ENCODE results near the gene FTL. TPM values are rescaled to one million over a fixed set of nuclear protein-coding genes. Genes with fewer than 3 reads are reported as not detected.

Gene FTL
- total and polyA plus RNA-seq, 4 experiments from 2014 or later, result 1,304 to 4,474 (median 2,454) TPM

GRCh38 chr19:48953990-48954594, 11.0 kb upstream of the FTL start:
- H3K9me3 Mint-ChIP-seq, result no peaks in the 10 kb centered on the region
- intact Hi-C loops (cut with micrococcal nuclease), result loop anchor here (1.0 kb wide), 2 partner anchors 11 to 21 kb away; partner anchors contain the start of genes DHDH and FTL
- H3K4me3 ChIP-seq (ENCODE audit: low read length in 2 of 2), result peak overlapping the region in 1 of 2 donors; percentile 87
- H3K27ac ChIP-seq (ENCODE audit: low read depth, low read length), result peak overlapping the region; percentile 86
- peak overlapping the region; percentile 67 to 92 (median 86) for H3K27ac Mint-ChIP-seq
- peaks cover 20% of the 10 kb centered on the region for H3K4me1 ChIP-seq (ENCODE audit: insufficient read depth, low read length)
- no peaks in the 10 kb centered on the region for H3K27me3 ChIP-seq (ENCODE audit: insufficient read depth, low read length)
- no peaks in the 10 kb centered on the region for H3K9me3 ChIP-seq (ENCODE audit: control insufficient read depth in 1 of 2, low read length in 2 of 2)
- POLR2A ChIA-PET (ENCODE audit: partially characterized antibody), result interaction anchor here (0.6 to 6.8 kb wide), 10 partner anchors 12 to 234 kb away, joined by 3 to 99 read pairs (median 8); partner anchors contain the start of genes DHDH, FTL, GYS1 and NUCB1
- peaks cover 12 to 34% (median 27%) of the 10 kb centered on the region in 4 donors for H3K4me1 Mint-ChIP-seq
- H3K36me3 Mint-ChIP-seq, result peaks cover 6 to 18% of the 10 kb centered on the region in 2 donors
- no peaks in the 10 kb centered on the region for H3K27me3 Mint-ChIP-seq
- peak overlapping the region; percentile 79 to 94 (median 90) for H3K4me3 Mint-ChIP-seq
- no peak for DNase-seq
- H3K36me3 ChIP-seq (ENCODE audit: insufficient read depth, low read length), result no peaks in the 10 kb centered on the region
- CTCF ChIA-PET (ENCODE audit: partially characterized antibody), result interaction anchor here (0.6 to 3.1 kb wide), 7 partner anchors 12 to 200 kb away, joined by 3 to 15 read pairs (median 3); partner anchors contain the start of genes GYS1 and RUVBL2

- intact Hi-C loops (cut with micrococcal nuclease), result loop anchor here (1.0 kb wide), 2 partner anchors 11 to 21 kb away; partner anchors contain the start of genes DHDH and FTL
- no peaks in the 10 kb centered on the region for H3K36me3 ChIP-seq (ENCODE audit: insufficient read depth, low read length)
- H3K27me3 Mint-ChIP-seq, result no peaks in the 10 kb centered on the region
- DNase-seq, result peak; percentile 69 to 81 (median 74)
- peak within 1 kb of the TSS; percentile 86 for H3K27ac ChIP-seq (ENCODE audit: low read depth, low read length)
- H3K9me3 Mint-ChIP-seq, result no peaks in the 10 kb centered on the region
- peak within 1 kb of the TSS; percentile 77 to 92 (median 86) for H3K27ac Mint-ChIP-seq
- ChIA-PET CTCF (ENCODE audit: partially characterized antibody) (interaction anchor here (1.3 to 3.1 kb wide), 4 partner anchors 11 to 159 kb away, joined by 3 to 15 read pairs (median 8); partner anchors contain the start of genes GYS1 and RUVBL2), POLR2A (ENCODE audit: partially characterized antibody) (interaction anchor here (0.6 to 6.8 kb wide), 10 partner anchors 11 to 234 kb away, joined by 3 to 99 read pairs (median 8); partner anchors contain the start of genes DHDH, FTL, GYS1 and NUCB1)
- H3K36me3 Mint-ChIP-seq, result peaks cover 6 to 18% of the 10 kb centered on the region in 2 donors
- H3K9me3 ChIP-seq (ENCODE audit: control insufficient read depth in 1 of 2, low read length in 2 of 2), result no peaks in the 10 kb centered on the region
- H3K4me3 Mint-ChIP-seq, result peak within 1 kb of the TSS; percentile 79 to 94 (median 90)
- peaks cover 12 to 34% (median 27%) of the 10 kb centered on the region in 4 donors for H3K4me1 Mint-ChIP-seq
- H3K27me3 ChIP-seq (ENCODE audit: insufficient read depth, low read length), result no peaks in the 10 kb centered on the region
- H3K4me1 ChIP-seq (ENCODE audit: insufficient read depth, low read length), result peaks cover 23% of the 10 kb centered on the region
- peak within 1 kb of the TSS; percentile 76 to 87 for H3K4me3 ChIP-seq (ENCODE audit: low read length in 2 of 2)
Measured at GRCh38 chr19:48954595-48955307, 10.4 kb upstream of the FTL start, which contains the start of gene BAX. TSS of gene BAX (plus strand) at chr19:48954875. CDS start at chr19:48954929, 54 bp downstream.

GRCh38 chr19:48955308-48955958, 9.7 kb upstream of the FTL start:
- Histone ChIP-seq H3K36me3 (ENCODE audit: insufficient read depth, low read length) (no peaks in the 10 kb centered on the region), H3K4me1 (ENCODE audit: insufficient read depth, low read length) (peaks cover 25% of the 10 kb centered on the region), H3K4me3 (ENCODE audit: low read length in 2 of 2) (peak overlapping the region; percentile 76 to 87), H3K27me3 (ENCODE audit: insufficient read depth, low read length) (no peaks in the 10 kb centered on the region), H3K9me3 (ENCODE audit: control insufficient read depth in 1 of 2, low read length in 2 of 2) (no peaks in the 10 kb centered on the region), H3K27ac (ENCODE audit: low read depth, low read length) (peak overlapping the region; percentile 86)
- H3K27ac Mint-ChIP-seq, result peak overlapping the region; percentile 68 to 90 (median 86)
- no peaks in the 10 kb centered on the region for H3K9me3 Mint-ChIP-seq
- H3K36me3 Mint-ChIP-seq, result peaks cover 6 to 18% of the 10 kb centered on the region in 2 donors
- no peaks in the 10 kb centered on the region for H3K27me3 Mint-ChIP-seq
- intact Hi-C loops (cut with micrococcal nuclease), result no loop called here
- peak overlapping the region; percentile 79 to 93 (median 90) for H3K4me3 Mint-ChIP-seq
- POLR2A ChIA-PET (ENCODE audit: partially characterized antibody), result interaction anchor here (2.2 to 6.8 kb wide), 5 partner anchors 10 to 83 kb away, joined by 10 to 99 read pairs (median 13); partner anchors contain the start of genes FTL, GYS1, NUCB1 and PPP1R15A
- no peak for DNase-seq
- H3K4me1 Mint-ChIP-seq, result peaks cover 12 to 34% (median 27%) of the 10 kb centered on the region in 4 donors
- CTCF ChIA-PET (ENCODE audit: partially characterized antibody), result interaction anchor here (0.8 to 1.3 kb wide), 2 partner anchors 15 to 160 kb away, joined by 3 to 4 read pairs; no protein-coding TSS in a partner anchor

GRCh38 chr19:48958006-48958405, 7.1 kb upstream of the FTL start:
- CTCF ChIA-PET (ENCODE audit: partially characterized antibody), result interaction anchor here (0.6 to 1.2 kb wide), 2 partner anchors 12 to 118 kb away, joined by 3 read pairs; no protein-coding TSS in a partner anchor
- Histone ChIP-seq H3K9me3 (ENCODE audit: control insufficient read depth in 1 of 2, low read length in 2 of 2) (no peaks in the 10 kb centered on the region), H3K4me3 (ENCODE audit: low read length in 2 of 2) (no peak overlapping the region), H3K4me1 (ENCODE audit: insufficient read depth, low read length) (peaks cover 38% of the 10 kb centered on the region), H3K27me3 (ENCODE audit: insufficient read depth, low read length) (no peaks in the 10 kb centered on the region), H3K27ac (ENCODE audit: low read depth, low read length) (no peak overlapping the region), H3K36me3 (ENCODE audit: insufficient read depth, low read length) (no peaks in the 10 kb centered on the region)
- H3K9me3 Mint-ChIP-seq, result peaks cover 0 to 1% (median 0%) of the 10 kb centered on the region in 8 donors
- intact Hi-C loops (cut with micrococcal nuclease), result no loop called here
- DNase-seq, result no peak
- H3K27ac Mint-ChIP-seq, result peak overlapping the region in 3 of 7 donors; percentile 19 to 62 (median 36)
- peak overlapping the region in 3 of 8 donors; percentile 13 to 42 (median 13) for H3K4me3 Mint-ChIP-seq
- H3K36me3 Mint-ChIP-seq, result peaks cover 6 to 18% of the 10 kb centered on the region in 2 donors
- POLR2A ChIA-PET (ENCODE audit: partially characterized antibody), result interaction anchor here (1.1 to 6.8 kb wide), 3 partner anchors 8 to 233 kb away, joined by 3 to 99 read pairs (median 5); partner anchors contain the start of gene FTL
- H3K27me3 Mint-ChIP-seq, result no peaks in the 10 kb centered on the region
- H3K4me1 Mint-ChIP-seq, result peaks cover 24 to 57% (median 41%) of the 10 kb centered on the region in 4 donors

- peaks cover 49% of the 10 kb centered on the region for H3K4me1 ChIP-seq (ENCODE audit: insufficient read depth, low read length)
- intact Hi-C loops (cut with micrococcal nuclease), result no loop called here
- H3K27ac ChIP-seq (ENCODE audit: low read depth, low read length), result no peak overlapping the region
- Mint-ChIP-seq H3K4me1 (peaks cover 30 to 69% (median 51%) of the 10 kb centered on the region in 4 donors), H3K27ac (peak overlapping the region in 2 of 7 donors; percentile 8 to 76), H3K4me3 (no peak overlapping the region), H3K9me3 (peaks cover 0 to 1% (median 0%) of the 10 kb centered on the region in 8 donors), H3K36me3 (peaks cover 6 to 16% of the 10 kb centered on the region in 2 donors), H3K27me3 (no peaks in the 10 kb centered on the region)
- H3K9me3 ChIP-seq (ENCODE audit: control insufficient read depth in 1 of 2, low read length in 2 of 2), result no peaks in the 10 kb centered on the region
- no peaks in the 10 kb centered on the region for H3K36me3 ChIP-seq (ENCODE audit: insufficient read depth, low read length)
- H3K4me3 ChIP-seq (ENCODE audit: low read length in 2 of 2), result no peak overlapping the region
- ChIA-PET POLR2A (ENCODE audit: partially characterized antibody) (interaction anchor here (0.6 to 2.1 kb wide), 10 partner anchors 8 to 1720 kb away, joined by 3 to 11 read pairs (median 4); partner anchors contain the start of genes DHDH, GYS1, PPP1R15A and RUVBL2), CTCF (ENCODE audit: partially characterized antibody) (interaction anchor here (0.7 to 1.3 kb wide), 2 partner anchors 117 to 164 kb away, joined by 3 read pairs; no protein-coding TSS in a partner anchor)
- no peak for DNase-seq
- no peaks in the 10 kb centered on the region for H3K27me3 ChIP-seq (ENCODE audit: insufficient read depth, low read length)
Measured at GRCh38 chr19:48959341-48960239, 5.5 kb upstream of the FTL start.
